Fibroblast of upper back skin (primary cell): Measurements from ENCODE around the gene DHH.
A peak's percentile ranks its signal among the peaks of the same experiment; 100 is the strongest.

Source experiments
- DNase-seq: peaks from one replicate; pipeline ENCODE4 v3.0.0-alpha.2; 2013

DHH gene

GRCh38 chr12:49048953-49049352 is 45.6 kb downstream of the DHH start:
- DNase-seq: no peak

- DNase-seq: no peak
Measured at GRCh38 chr12:49046129-49046895, 48.3 kb downstream of the DHH start.

- no peak for DNase-seq
Measured at GRCh38 chr12:49044660-49045059, 49.9 kb downstream of the DHH start.

GRCh38 chr12:49043856-49044258 is 50.7 kb downstream of the DHH start:
- DNase-seq: peak; percentile 40

GRCh38 chr12:49043241-49043640 is 51.4 kb downstream of the DHH start:
- no peak for DNase-seq

- DNase-seq: no peak
Measured at GRCh38 chr12:49041881-49042484, 52.6 kb downstream of the DHH start.

GRCh38 chr12:49041036-49041880 is 53.3 kb downstream of the DHH start:
- DNase-seq: no peak

- no peak for DNase-seq
Measured at GRCh38 chr12:49040364-49040855, 54.2 kb downstream of the DHH start.

- DNase-seq: no peak
Measured at GRCh38 chr12:49039421-49040363, 54.9 kb downstream of the DHH start.

- no peak for DNase-seq
Measured at GRCh38 chr12:49038291-49038955, 56.2 kb downstream of the DHH start.

- DNase-seq: no peak
Measured at GRCh38 chr12:49037947-49038237, 56.7 kb downstream of the DHH start.

- no peak for DNase-seq
Measured at GRCh38 chr12:49037111-49037946, 57.3 kb downstream of the DHH start.
